Right renal cortex interstitium (tissue), 3 donors: ENCODE measurements around the gene SRRM3. TPM values are rescaled to one million over a fixed set of nuclear protein-coding genes. Genes with fewer than 3 reads are reported as not detected.
A peak's percentile ranks its signal among the peaks of the same experiment; 100 is the strongest.
"Not testable (repeated sequence)": the region's sequence is repeated elsewhere in the genome, so short reads cannot be mapped to it uniquely, and the experiment has no call there.

ENCODE experiments used
- DNase-seq, 3 donors: peaks; one replicate each; pipeline ENCODE4 v3.0.0-alpha.2; 2013; ENCODE audit warnings: low read depth in 3 of 3, low spot score in 2 of 3
- polyA plus RNA-seq, 3 donors: library from polyadenylated mRNA; unstranded; fragments of 120-200 nt; gene quantifications; one replicate each; pipeline ENCODE4 v1.2.1, GENCODE V29; 2013; ENCODE audit not compliant: insufficient read length in 3 of 3

The SRRM3 gene
- polyA plus RNA-seq, 3 donors: 0.86 to 2.3 (median 1.1) TPM

DNA sequence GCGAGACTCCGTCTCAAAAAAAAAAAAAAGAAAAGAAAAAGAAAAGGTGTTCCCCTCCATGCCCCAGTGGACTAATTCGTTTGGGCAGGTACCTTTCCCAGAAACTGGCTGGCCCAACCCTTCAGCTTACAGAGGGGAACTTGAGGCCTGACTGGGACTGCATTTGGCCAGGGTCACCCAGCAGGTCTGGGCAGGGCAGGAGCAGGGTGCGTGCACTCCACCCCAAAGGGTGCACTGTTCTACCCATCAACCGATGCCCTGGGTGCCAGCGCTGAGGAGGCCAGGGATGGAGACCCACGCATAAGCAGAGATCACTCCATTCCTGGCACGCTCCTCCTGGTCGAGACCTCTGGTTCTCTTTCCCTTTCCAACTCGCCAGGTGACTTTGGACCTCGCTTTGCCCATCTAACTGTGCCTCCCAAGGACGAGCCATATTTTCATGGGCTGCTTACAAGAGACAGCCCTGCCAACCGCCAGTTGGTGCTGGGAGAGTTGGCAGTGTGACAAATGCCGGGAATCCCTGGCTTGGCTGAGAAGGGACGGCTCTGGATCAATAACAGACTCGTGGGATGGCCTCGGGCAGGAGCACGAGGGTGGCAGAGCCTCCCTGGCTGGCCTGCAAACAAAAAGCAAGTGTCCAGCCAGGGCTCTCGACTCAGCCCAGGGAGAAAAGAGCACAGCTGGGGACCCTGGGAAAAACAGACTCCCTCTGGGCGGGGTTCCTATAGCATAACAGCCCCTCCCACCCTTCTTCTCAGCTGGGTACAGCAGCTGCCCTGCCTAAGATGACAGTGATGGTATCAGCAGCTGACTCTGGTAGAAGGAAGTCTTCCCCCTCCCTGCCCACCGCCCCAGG, 108.6 kb downstream of the SRRM3 start:
- DNase-seq: no peak

DNA sequence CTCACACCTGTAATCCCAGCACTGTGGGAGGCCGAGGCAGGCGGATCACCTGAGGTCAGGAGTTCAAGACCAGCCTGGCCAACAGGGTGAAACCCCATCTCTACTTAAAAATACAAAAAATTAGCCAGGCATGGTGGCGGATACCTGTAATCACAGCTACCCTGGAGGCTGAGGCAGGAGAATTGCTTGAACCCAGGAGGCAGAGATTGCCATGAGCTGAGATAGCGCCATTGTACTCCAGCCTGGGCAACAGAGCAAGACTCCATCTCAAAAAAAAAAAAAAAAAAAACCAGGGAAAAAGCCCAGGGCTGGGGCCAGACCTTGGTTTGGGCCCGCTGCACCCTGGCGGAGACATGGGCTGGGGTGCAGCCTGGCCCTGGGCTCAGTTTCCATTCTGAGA, 110.1 kb downstream of the SRRM3 start:
- not testable (repeated sequence) for DNase-seq

DNA sequence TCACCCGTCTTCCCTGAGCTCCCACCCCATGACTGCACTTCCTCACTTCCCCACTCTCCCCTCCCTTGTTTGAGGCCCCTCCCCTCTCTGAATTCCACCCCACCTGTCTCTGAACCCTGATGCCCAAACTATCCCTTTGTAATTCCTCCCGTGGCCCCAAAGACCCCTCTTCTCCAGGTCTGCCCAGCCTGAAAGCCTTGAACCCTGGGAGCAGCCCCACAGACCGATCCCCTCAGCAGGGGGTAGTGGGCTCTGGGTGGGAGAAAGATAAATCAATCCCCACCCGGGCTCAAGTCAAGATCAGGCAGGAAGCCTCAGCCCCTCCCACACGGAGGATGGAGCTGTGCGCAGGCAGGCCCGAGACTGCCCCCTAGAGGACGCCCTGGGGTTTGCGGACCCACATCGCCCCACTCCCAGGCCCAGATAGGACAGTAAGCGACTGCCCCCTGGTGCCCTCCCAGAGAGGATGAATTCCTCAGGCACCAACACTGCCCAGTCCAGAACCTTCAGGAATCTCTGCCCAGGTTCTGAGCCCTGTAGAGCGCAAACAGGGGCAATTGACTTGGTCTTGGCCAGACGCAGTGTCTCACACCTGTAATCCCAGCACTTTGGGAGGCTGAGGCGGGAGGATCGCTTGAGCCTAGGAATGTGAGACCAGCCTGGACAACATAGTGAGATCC, 112.5 kb downstream of the SRRM3 start:
- peak; percentile 77 to 83 (median 82) for DNase-seq

DNA sequence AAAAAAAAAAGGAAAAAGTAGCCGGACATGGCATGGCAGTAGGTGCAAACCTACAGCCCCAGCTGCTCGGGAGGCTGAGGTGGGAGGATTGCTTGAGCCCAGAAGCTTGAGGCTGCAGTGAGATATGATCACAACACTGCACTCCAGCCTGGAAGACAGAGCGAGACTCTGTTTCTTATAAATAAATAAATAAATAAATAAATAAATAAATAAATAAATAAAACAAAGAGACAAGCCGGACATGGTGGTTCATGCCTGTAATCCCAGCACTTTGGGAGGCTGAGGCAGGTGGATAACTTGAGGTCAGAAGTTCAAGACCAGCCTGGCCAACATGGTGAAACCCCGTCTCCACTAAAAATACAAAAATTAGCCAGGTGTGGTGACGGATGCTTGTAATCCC, 113.0 kb downstream of the SRRM3 start:
- not testable (repeated sequence) for DNase-seq

DNA sequence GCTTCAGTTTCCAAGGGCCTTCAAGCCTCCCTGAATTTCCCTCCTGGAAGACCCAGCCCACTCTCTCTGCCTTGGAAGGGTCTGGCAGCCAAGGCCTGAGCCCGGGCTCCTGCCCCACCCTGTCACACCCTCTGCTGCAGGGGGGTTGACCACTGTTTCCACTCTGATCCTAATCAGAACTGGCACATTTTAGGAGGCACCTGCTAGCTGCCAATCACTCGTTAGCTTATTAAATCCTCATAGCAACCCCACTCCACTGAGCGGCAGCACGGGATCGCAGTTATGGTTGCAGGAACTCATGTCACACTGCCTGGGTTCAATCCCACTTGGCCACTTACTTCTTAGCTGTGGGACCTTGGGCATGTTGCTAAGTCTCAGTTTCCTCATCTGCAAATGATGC, 113.7 kb downstream of the SRRM3 start:
- no peak for DNase-seq

DNA sequence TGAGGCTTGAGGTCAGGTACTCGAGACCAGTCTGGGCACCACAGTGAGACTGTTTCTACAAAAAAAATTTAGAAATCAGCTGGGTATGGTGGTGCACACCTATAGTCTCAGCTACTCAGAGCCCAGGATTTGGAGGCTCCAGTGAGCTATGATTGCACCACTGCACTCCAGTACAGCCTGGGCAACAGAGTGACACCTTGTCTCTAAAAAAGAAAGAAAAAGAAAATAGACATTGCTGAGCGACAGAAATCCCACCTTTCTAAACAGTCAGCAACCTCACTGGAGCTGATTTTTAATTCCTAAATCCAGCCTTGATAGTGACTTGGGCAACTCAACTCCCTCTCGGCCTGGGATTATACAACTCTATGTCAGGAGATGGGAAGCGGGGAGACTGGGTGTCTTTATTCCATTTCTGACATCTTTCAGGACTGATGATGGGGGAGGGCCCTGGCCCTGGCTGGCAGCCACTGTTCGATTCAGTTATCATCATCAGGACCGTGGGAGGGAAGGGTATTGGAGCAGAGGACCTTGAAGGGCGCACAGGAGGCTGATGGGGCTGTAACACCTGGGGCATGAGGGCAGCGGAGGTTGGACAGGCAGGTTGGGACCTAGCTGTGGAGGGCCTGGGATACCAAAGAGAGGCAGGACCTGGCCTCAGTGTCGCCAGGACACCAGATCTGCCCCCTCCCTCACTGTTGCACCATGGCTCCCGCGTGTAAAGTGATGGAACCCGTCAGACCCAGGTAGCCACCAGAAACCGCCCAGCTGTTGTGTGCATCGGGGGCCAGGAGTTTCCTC, 115.5 kb downstream of the SRRM3 start:
- DNase-seq: no peak

DNA sequence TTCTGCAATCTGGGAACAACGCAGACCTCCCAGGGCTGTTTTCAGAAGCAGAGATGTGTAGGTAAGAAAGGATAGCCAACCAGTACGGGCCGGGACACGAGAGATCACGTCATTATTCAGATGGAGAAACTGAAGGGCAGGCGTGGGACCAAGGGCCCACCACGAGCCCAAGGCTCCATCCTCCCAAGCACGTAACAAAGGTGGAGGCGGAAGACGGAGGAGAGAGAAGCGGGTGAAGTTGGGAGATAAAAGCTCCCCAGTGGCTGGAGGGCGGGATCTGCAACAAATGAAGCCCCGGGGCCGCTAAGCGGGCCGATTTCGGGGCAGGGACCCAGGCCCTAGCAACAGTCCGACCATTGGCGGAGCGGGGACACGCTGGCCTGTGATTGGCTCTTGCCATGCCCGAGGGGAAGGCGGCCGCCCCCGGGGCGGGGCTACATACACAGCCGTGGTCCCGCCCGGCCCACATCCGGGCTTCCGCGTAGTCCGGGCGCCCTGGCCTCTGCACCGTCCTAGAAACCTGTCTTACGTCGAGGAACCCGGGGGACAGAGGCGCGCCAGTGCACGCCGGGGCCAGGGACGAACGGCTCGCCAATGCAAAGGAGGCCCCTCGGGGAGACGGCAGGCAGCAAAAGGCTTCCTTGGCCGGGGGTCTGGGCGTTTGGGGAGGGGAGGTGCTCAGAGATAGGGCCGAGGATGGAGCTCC, 116.2 kb downstream of the SRRM3 start:
- peak; percentile 82 to 95 (median 92) for DNase-seq

DNA sequence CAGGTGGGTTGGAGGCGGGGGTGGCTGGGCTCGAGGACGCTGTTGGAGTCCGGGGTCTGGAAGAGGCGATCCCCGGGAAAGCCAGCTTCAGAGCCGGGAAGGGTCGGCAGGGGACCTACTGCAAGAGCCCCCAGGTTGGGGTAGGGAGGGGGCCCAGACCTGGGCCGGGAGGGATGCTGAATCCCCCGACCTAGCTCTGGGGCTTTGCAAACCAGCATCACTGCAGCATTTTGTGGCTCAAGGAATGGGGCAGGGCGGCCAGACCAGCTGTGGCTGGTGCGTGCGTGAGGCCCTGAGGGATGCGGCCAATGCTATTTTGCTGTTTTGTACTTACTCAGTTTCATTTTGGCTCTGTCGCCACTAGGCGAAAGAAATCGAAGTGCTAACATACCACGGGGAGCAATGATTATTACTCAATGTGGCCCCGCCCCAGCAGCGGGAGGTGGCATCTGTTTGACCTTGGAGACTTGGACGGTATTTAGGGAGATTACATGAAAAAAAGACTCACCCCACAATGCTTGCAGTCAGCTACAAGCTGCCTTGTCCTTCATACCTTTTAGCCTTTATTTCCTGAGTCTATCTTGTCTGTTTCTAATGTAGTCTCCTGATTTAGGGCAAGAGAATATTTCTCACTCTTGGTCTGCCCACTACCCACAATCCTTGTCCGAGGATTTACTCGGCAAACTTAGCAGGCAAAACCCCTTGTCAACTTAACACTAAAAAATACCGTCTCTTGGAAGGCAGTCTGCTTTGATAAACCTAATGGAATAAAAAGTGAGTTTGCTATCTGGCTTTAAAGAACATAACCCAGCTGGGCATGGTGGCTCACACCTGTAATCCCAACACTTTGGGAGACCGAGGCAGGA, 117.0 kb downstream of the SRRM3 start:
- DNase-seq: no peak

DNA sequence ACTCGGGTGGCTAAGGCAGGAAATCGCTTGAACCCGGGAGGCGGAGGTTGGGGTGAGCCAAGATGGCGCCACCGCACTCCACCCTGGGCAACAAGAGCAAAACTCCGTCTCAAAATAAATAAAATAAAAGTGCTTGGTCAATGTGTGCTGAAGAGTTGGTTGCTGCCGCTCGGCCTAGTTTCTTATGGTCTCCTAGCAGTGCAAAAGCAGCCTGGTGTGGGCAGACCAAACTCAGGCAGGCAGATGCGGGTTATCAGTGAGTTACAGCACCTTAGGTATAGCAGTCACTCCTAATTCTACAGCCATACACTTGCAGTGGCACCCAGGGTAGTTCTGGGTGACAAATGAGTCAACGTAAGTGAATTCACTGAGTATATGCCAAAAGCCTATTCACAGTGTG, 123.4 kb downstream of the SRRM3 start:
- DNase-seq: no peak

DNA sequence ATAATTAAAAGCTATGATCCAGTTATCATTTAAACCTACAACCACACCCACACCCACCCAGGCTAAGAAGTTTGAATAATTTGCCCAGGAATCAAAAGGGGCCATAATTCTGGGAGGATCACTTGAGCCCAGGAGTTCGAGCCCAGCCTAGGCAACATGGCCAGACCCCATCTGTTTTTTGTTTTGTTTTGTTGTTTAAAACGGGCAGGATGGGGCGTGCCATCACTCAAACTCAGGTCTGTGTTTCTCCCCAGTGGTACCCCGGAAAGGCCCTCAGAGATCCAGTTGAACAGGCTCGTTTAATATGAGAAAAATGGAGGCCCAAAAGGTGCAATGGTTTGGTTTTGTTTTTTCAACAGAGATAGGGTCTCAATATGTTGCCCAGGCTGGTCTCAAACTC, 124.1 kb downstream of the SRRM3 start:
- no peak for DNase-seq

DNA sequence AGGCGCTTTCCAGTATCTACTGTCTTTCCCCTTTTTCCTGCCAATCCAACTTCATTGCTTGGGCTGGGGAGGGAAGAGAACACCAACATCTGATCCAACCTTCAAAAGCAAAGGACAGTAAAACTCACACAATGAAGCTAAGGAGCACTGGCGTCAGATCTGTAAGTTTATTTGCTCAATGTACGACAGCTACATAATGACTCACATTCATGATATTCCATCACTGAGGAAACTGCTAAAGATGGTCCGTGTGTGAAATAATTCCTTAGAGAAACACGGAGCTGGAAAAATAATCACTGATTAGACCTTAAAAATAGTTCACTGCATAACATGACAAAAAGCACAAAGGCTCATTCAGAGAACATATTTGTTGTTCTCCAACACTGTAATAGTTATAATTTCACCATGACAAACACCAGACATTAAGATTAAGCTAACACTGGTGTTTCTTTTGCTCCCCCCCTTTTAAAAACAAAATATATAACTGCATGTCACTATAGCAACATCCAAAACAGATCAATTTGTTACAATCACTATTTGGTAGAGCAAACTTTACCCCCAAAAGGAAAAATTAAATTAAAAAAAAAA, 125.0 kb downstream of the SRRM3 start:
- no peak for DNase-seq

DNA sequence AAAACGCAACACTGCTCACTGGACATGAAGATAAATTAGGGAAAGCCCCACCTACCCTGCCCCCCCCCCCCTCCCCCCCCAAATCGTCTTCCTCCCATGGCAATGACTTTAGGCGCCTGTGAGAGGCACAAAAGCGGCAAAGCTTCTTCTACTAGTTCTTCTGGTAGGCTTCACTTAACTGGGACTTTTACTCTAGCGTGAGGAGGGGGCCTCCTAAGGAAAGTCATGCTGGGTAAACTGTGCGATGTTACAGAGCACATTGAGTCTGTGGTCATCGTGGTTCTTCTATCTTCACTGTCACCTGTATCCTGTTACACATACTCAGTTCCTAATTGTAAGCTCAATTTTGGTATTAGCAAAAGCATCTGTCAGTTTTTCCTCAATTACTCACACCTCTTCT, 125.9 kb downstream of the SRRM3 start:
- no peak for DNase-seq

DNA sequence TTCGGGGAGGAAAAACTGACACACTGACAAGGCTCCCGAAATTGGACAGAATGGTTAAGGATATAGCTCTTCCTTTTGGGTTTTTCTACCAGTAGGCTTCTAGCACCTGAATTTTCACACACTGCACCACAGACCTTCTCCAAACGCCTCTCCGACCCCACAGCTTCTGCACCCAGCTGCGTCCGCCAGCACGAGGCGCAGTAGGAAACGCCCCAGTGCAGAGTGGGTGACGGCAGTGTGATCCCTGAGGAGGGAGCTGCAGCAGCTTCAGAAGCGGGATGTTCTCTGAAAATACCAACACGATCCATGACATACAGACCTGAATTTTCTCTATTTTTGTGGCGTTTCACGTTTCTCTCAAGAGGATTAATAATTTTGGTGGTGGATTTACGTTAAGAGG, 126.7 kb downstream of the SRRM3 start:
- no peak for DNase-seq

DNA sequence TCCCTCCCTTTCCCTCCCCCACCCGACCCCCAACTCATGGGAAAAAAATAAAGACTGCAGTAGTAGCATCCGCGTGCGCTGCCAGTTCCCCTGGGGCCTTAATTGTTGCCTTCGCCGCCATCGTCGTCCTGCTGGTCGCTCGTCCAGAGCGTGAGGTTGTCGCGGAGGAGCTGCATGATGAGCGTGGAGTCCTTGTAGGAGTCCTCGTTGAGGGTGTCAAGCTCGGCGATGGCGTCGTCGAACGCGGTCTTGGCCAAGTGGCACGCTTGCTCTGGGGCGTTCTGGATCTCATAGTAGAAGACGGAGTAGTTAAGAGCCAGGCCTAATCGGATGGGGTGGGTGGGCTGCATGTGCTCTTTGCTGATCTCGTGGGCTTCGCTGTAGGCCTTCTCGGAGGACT, 127.8 kb downstream of the SRRM3 start:
- no peak for DNase-seq

DNA sequence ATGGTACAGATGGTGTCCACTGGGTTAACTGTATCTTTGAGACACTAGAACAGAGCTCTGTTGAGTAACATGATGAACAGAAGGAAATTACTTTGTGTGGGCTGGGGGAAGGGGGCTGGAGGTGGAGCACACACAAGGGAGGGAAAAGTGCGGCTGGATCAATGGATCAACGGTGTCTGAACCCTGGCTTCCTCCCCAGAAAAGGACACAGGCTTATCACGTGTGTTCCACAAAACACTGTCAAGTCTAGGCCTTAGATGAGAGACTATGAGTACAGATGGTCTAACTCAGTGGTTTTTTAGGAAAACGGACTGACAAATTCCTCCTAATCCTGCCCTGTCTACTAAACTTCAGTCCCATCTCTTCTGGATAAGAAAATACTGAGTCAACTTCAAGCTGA, 128.6 kb downstream of the SRRM3 start:
- no peak for DNase-seq

DNA sequence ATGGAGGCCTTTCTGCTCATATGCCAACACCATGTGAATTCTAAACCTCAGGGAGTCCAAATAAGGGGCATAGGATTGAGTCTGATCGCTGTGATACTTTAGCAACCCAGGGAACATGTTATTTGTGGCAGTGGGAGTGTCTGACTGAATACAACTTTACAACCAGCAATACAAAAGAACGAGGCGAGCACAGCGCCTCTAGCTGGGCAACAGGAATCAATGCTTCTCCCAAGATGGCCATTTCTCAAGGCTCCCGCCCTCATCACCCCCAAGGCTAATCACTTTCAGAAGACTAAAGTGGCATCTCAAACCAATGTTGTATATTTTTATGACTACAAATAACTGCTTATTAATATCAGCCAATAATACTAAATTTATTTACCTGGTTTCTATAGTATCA, 129.0 kb downstream of the SRRM3 start:
- DNase-seq: no peak

DNA sequence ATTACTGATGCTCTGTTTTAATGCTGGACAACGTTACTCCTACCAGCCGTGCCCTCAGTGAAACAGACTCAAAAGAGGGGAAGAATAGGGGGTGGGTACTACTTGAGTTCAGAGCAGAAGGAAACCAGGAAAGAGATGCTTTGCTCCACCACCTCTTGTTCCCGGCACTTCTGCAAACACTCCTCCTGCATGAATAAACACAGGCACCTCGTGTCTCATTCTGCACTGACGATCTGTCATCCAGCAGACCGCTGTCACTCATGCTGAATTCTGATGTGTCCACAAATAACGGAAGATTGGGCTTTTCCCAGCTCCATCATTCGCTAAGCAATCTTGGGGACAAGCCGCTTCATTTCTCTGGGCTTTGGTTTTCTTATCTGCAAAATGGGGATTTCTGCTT, 130.4 kb downstream of the SRRM3 start:
- no peak for DNase-seq

DNA sequence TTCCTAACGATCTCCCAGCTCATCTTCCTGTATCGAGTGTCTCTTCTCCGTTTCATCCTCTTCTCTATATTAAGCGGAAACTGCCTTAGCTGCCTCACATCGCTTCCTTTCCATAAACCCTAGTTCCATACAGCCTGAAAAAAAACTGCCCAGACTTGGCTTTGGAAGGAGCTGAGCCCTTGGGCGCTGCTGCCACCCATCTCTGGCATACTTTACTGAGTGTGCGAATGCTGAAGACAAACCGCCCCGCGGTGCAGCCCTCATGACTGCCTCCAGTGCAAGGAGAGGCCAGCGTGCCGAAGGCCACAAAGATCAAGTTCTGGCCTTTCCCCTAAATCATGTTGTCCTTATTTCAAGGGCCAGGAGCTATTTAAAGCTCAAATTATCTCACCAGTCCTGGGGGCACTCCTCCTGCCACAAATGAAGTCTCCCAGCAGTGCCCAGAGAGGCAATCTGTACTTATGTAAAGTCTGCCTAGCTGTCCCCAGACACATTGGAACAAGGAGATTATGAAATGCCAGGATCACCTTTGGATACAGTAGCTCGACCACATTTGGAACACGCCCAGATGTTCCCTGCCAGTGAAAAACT, 131.9 kb downstream of the SRRM3 start:
- no peak for DNase-seq

DNA sequence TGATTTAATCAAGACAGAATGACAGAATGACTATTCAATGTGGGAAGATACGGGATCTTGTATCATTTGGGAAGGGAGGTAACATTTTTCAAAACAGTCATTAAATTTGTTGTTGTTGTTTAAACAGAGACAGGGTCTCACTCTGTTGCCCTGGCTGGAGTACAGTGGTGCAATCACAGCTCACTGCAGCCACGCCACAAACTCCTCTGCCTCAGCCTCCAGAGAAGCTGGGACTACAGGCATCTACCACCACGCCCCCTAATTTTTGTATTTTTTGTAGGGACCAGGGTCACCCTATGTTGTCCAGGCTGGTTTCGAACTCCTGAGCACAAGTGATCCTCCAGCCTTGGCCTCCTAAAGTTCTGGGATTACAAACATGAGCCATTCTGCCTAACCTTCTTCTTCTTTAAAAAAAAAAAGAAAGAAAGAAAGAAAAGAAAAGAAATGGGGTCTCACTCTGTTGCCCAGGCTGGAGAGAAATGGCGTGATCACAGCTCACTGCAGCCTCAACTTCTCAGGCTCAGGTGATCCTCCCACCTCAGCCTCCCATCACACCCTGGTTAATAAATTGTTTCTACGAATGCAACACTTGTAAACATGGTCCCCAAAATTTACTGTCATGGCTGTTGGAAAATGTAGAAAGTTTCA, 132.7 kb downstream of the SRRM3 start:
- no peak for DNase-seq
